Vagina (tissue), 2 donors: ENCODE data around the gene SLC26A11. TPM values are rescaled to one million over a fixed set of nuclear protein-coding genes. Genes with fewer than 3 reads are reported as not detected.

Experiments used
- DNase-seq, 2 donors: peaks; one replicate each; pipeline ENCODE4 v3.0.0-alpha.2; 2017; ENCODE audit errors: extremely low spot score in 2 of 2
- H3K27ac ChIP-seq: fragments of 200-600 bp; sonication (generic); one replicate; pipeline ENCODE4 v1.5.1; 2019
- H3K27me3 ChIP-seq: fragments of 200-600 bp; sonication (generic); one replicate; pipeline ENCODE4 v1.5.1; 2019
- H3K36me3 ChIP-seq, 2 donors: fragments of 200-600 bp; sonication (generic); one replicate each; pipeline ENCODE4 v1.5.1; 2017 to 2019
- H3K4me1 ChIP-seq: fragments of 200-600 bp; sonication (generic); one replicate; pipeline ENCODE4 v1.5.1; 2019
- H3K4me3 ChIP-seq, 2 donors: fragments of 200-600 bp; sonication (generic); 1 replicate in 1 of 2; 2 replicates in 1 of 2; pipeline ENCODE4 v1.5.1; 2016 to 2019
- H3K9me3 ChIP-seq: fragments of 200-600 bp; sonication (generic); one replicate; pipeline ENCODE4 v1.5.1; 2019
- CTCF ChIP-seq, 3 experiments: fragments of 450-650 bp in 2 of 3; fragments of 200-600 bp in 1 of 3; sonication (generic) in 1 of 3; IDR thresholded peaks; one replicate each; pipeline ENCODE4 v1.5.1; 2017 to 2019; ENCODE audit warnings: antibody characterized with exemption in 3 of 3, mild to moderate bottlenecking in 2 of 3, moderate library complexity in 2 of 3
- POLR2A ChIP-seq, 2 donors: fragments of 450-650 bp; IDR thresholded peaks; one replicate each; pipeline ENCODE4 v1.6.1; 2017; ENCODE audit warnings: antibody characterized with exemption in 2 of 2, mild to moderate bottlenecking in 2 of 2, moderate library complexity in 2 of 2
- POLR2AphosphoS5 ChIP-seq, 2 donors: sonication (generic); formaldehyde crosslinking; IDR thresholded peaks; one replicate each; pipeline ENCODE4 v1.9.0; 2017; ENCODE audit warnings: antibody characterized with exemption in 2 of 2, mild to moderate bottlenecking in 2 of 2, low read depth in 1 of 2; ENCODE audit not compliant: insufficient read depth in 1 of 2
- intact Hi-C: fragments of 100-400 bp; cut with DNase I; formaldehyde crosslinking; loops from one replicate; pipeline ENCODE4 v1.15.1; 2023
- total RNA-seq: library from RNA; depleted of rRNA; stranded (reverse); fragments of >200 nt; gene quantifications from one replicate; pipeline ENCODE4 v1.2.3, GENCODE V29; 2016

Gene SLC26A11
- total RNA-seq, 1 donor from 2014 or later, result 22.8 TPM

- peaks cover 26% of the 10 kb centered on the region for H3K4me1 ChIP-seq
- intact Hi-C loops, result no loop called here
- no peaks in the 10 kb centered on the region for H3K9me3 ChIP-seq
- no peak overlapping the region for H3K4me3 ChIP-seq
- H3K27ac ChIP-seq, result no peak overlapping the region
- H3K27me3 ChIP-seq, result no peaks in the 10 kb centered on the region
- TF ChIP-seq POLR2AphosphoS5 (IDR thresholded peaks at IDR 0.05; ENCODE audit: insufficient read depth in 1 of 2, low read depth in 1 of 2) (no peak), CTCF (IDR thresholded peaks at IDR 0.05) (no peak), POLR2A (IDR thresholded peaks at IDR 0.05) (no peak)
- H3K36me3 ChIP-seq, result peaks cover 0 to 4% of the 10 kb centered on the region in 2 donors
- DNase-seq, result no peak
Observed at GRCh38 chr17:80224683-80225082, 4.5 kb downstream of the SLC26A11 start.

- Histone ChIP-seq H3K4me1 (peaks cover 23% of the 10 kb centered on the region), H3K4me3 (no peak overlapping the region), H3K9me3 (no peaks in the 10 kb centered on the region), H3K27ac (no peak overlapping the region), H3K27me3 (no peaks in the 10 kb centered on the region), H3K36me3 (peaks cover 0 to 4% of the 10 kb centered on the region in 2 donors)
- DNase-seq, result no peak
- TF ChIP-seq POLR2AphosphoS5 (IDR thresholded peaks at IDR 0.05; ENCODE audit: insufficient read depth in 1 of 2, low read depth in 1 of 2), result no peak
- TF ChIP-seq POLR2A (IDR thresholded peaks at IDR 0.05), result no peak
- no peak for TF ChIP-seq CTCF (IDR thresholded peaks at IDR 0.05)
- intact Hi-C loops, result no loop called here
Observed at GRCh38 chr17:80225230-80225629, 5.0 kb downstream of the SLC26A11 start.

GRCh38 chr17:80227156-80227555 lies 6.9 kb downstream of the SLC26A11 start:
- H3K27me3 ChIP-seq, result no peaks in the 10 kb centered on the region
- no peaks in the 10 kb centered on the region for H3K9me3 ChIP-seq
- H3K36me3 ChIP-seq, result peaks cover 0 to 6% of the 10 kb centered on the region in 2 donors
- H3K4me1 ChIP-seq, result peaks cover 11% of the 10 kb centered on the region
- H3K4me3 ChIP-seq, result no peak overlapping the region
- intact Hi-C loops, result no loop called here
- H3K27ac ChIP-seq, result no peak overlapping the region
- DNase-seq, result no peak
- TF ChIP-seq CTCF (IDR thresholded peaks at IDR 0.05) (no peak), POLR2AphosphoS5 (IDR thresholded peaks at IDR 0.05; ENCODE audit: insufficient read depth in 1 of 2, low read depth in 1 of 2) (no peak), POLR2A (IDR thresholded peaks at IDR 0.05) (no peak)

GRCh38 chr17:80227666-80228065 lies 7.4 kb downstream of the SLC26A11 start:
- intact Hi-C loops, result no loop called here
- peaks cover 0 to 11% of the 10 kb centered on the region in 2 donors for H3K36me3 ChIP-seq

More at GRCh38 chr17:80227666-80228065, 7.4 kb downstream of the SLC26A11 start:
- peaks cover 4% of the 10 kb centered on the region for H3K9me3 ChIP-seq
- H3K4me3 ChIP-seq, result no peak overlapping the region
- no peaks in the 10 kb centered on the region for H3K27me3 ChIP-seq
- DNase-seq, result no peak
- TF ChIP-seq POLR2A (IDR thresholded peaks at IDR 0.05), result no peak
- no peak for TF ChIP-seq CTCF (IDR thresholded peaks at IDR 0.05)
- no peak for TF ChIP-seq POLR2AphosphoS5 (IDR thresholded peaks at IDR 0.05; ENCODE audit: insufficient read depth in 1 of 2, low read depth in 1 of 2)
- no peak overlapping the region for H3K27ac ChIP-seq
- H3K4me1 ChIP-seq, result peaks cover 7% of the 10 kb centered on the region
